HEK293T (cell line): ENCODE results near the gene TBCC.

ENCODE experiments used
- CTCF ChIA-PET: fragments of 350-600 bp; formaldehyde crosslinking; extraction: SDS; loops from one replicate; lab custom pipeline; 2021; ENCODE audit warnings: antibody characterized with exemption, inconsistent platforms; lab: Yijun Ruan, JAX
- POLR2A ChIA-PET: fragments of 350-600 bp; formaldehyde crosslinking; extraction: SDS; loops from one replicate; lab custom pipeline; 2020; ENCODE audit warnings: antibody characterized with exemption, inconsistent platforms; lab: Yijun Ruan, JAX
- DNase-seq: peaks from one replicate; pipeline ENCODE4 v3.0.0; 2012; ENCODE audit warnings: mixed read lengths; ENCODE audit errors: extremely low spot score
- ARNT ChIP-seq: fragments of 450-650 bp; IDR thresholded peaks from 2 replicates; pipeline ENCODE4 v1.6.1; 2017; ENCODE audit warnings: mild to moderate bottlenecking
- BHLHE40 ChIP-seq: fragments of 450-650 bp; IDR thresholded peaks from 2 replicates; pipeline ENCODE4 v1.6.1; 2016; ENCODE audit warnings: mild to moderate bottlenecking, moderate library complexity, borderline replicate concordance
- CTBP1 ChIP-seq: fragments of 450-650 bp; IDR thresholded peaks from 2 replicates; pipeline ENCODE4 v1.6.1; 2016; ENCODE audit warnings: borderline replicate concordance
- ELF4 ChIP-seq: fragments of 450-650 bp; IDR thresholded peaks from 2 replicates; pipeline ENCODE4 v1.6.1; 2017; ENCODE audit warnings: antibody characterized with exemption
- FOXA1 ChIP-seq: fragments of 450-650 bp; IDR thresholded peaks from 2 replicates; pipeline ENCODE4 v1.6.1; 2016; ENCODE audit warnings: mild to moderate bottlenecking
- FOXK2 ChIP-seq: fragments of 450-650 bp; IDR thresholded peaks from 2 replicates; pipeline ENCODE4 v1.6.1; 2016; ENCODE audit warnings: mild to moderate bottlenecking
- FOXM1 ChIP-seq: fragments of 450-650 bp; IDR thresholded peaks from 2 replicates; pipeline ENCODE4 v1.6.1; 2017; ENCODE audit warnings: mild to moderate bottlenecking, borderline replicate concordance
- HDGF ChIP-seq: fragments of 450-650 bp; IDR thresholded peaks from 2 replicates; pipeline ENCODE4 v1.6.1; 2017; ENCODE audit warnings: antibody characterized with exemption, borderline replicate concordance
- L3MBTL2 ChIP-seq: fragments of 450-650 bp; conservative IDR thresholded peaks from 2 replicates; pipeline ENCODE4 v1.6.1; 2016; ENCODE audit warnings: mild to moderate bottlenecking
- LEF1 ChIP-seq: fragments of 450-650 bp; IDR thresholded peaks from 2 replicates; pipeline ENCODE4 v1.6.1; 2017; ENCODE audit warnings: mild to moderate bottlenecking, borderline replicate concordance
- NFRKB ChIP-seq: fragments of 450-650 bp; IDR thresholded peaks from 2 replicates; pipeline ENCODE4 v1.6.1; 2016; ENCODE audit warnings: mild to moderate bottlenecking, moderate library complexity
- PKNOX1 ChIP-seq: fragments of 450-650 bp; IDR thresholded peaks from 2 replicates; pipeline ENCODE4 v1.6.1; 2016
- SP1 ChIP-seq: fragments of 450-650 bp; IDR thresholded peaks from 2 replicates; pipeline ENCODE4 v1.6.1; 2017
- SUZ12 ChIP-seq: fragments of 450-650 bp; IDR thresholded peaks from 2 replicates; pipeline ENCODE4 v1.6.1; 2016; ENCODE audit warnings: mild to moderate bottlenecking
- TARDBP ChIP-seq: fragments of 450-650 bp; IDR thresholded peaks from 2 replicates; pipeline ENCODE4 v1.6.1; 2016
- ZNF384 ChIP-seq: fragments of 450-650 bp; IDR thresholded peaks from 2 replicates; pipeline ENCODE4 v1.6.1; 2016

The TBCC gene

GRCh38 chr6:42774201-42774600, 28.3 kb upstream of the TBCC start:
- POLR2A ChIA-PET: interaction anchor here (1.5 kb wide), 1 partner anchor 7 kb away, joined by 7 read pairs; the partner anchor contains the start of gene BICRAL
- TF ChIP-seq FOXA1: no peak
- TF ChIP-seq PKNOX1: no peak
- no peak for TF ChIP-seq CTBP1
- no peak for TF ChIP-seq ELF4
- no peak for TF ChIP-seq ZNF384
- TF ChIP-seq NFRKB: no peak
- TF ChIP-seq TARDBP: no peak
- TF ChIP-seq LEF1: no peak
- no peak for TF ChIP-seq SUZ12
- TF ChIP-seq BHLHE40: no peak
- TF ChIP-seq HDGF: no peak
- TF ChIP-seq L3MBTL2: no peak
- no peak for TF ChIP-seq SP1
- no peak for TF ChIP-seq ARNT
- no peak for DNase-seq
- CTCF ChIA-PET: no interaction called here

GRCh38 chr6:42771741-42772100, 25.8 kb upstream of the TBCC start:
- ChIA-PET CTCF (interaction anchor here (0.6 kb wide), 1 partner anchor 1454 kb away, joined by 3 read pairs; no protein-coding TSS in a partner anchor), POLR2A (interaction anchor here (4.9 kb wide), 1 partner anchor 10 kb away, joined by 33 read pairs; the partner anchor contains the start of gene BICRAL)
- TF ChIP-seq ELF4 (no peak), HDGF (no peak), ARNT (no peak), CTBP1 (no peak), FOXA1 (no peak), FOXM1 (no peak), TARDBP (no peak), BHLHE40 (no peak), LEF1 (no peak), NFRKB (no peak), SUZ12 (no peak), L3MBTL2 (no peak), FOXK2 (no peak), ZNF384 (no peak), PKNOX1 (no peak), SP1 (no peak)
- no peak for DNase-seq

- CTCF ChIA-PET: interaction anchor here (1.0 to 1.3 kb wide), 2 partner anchors 13 to 24 kb away, joined by 3 to 9 read pairs; partner anchors contain the start of genes BICRAL and TBCC
- TF ChIP-seq BHLHE40 (no peak), ZNF384 (no peak), LEF1 (no peak), CTBP1 (no peak), FOXA1 (no peak), L3MBTL2 (no peak), ARNT (no peak), FOXM1 (no peak), ELF4 (no peak), NFRKB (no peak), SP1 (no peak), SUZ12 (no peak), FOXK2 (no peak), PKNOX1 (no peak), TARDBP (no peak), HDGF (no peak)
- POLR2A ChIA-PET: interaction anchor here (2.4 to 4.9 kb wide), 2 partner anchors 12 to 24 kb away, joined by 11 to 33 read pairs; partner anchors contain the start of genes BICRAL and TBCC
- DNase-seq: no peak
These were observed 23.9 kb upstream of the TBCC start for GRCh38 chr6:42769836-42770235.

- CTCF ChIA-PET: no interaction called here
- TF ChIP-seq SP1 (no peak), FOXK2 (no peak), NFRKB (no peak), ARNT (no peak), PKNOX1 (no peak), ZNF384 (no peak), SUZ12 (no peak), HDGF (no peak), FOXM1 (no peak)
- no peak for DNase-seq
- POLR2A ChIA-PET: interaction anchor here (2.4 to 4.9 kb wide), 2 partner anchors 13 to 23 kb away, joined by 11 to 33 read pairs; partner anchors contain the start of genes BICRAL and TBCC
These were observed 23.1 kb upstream of the TBCC start for GRCh38 chr6:42769051-42769450.

GRCh38 chr6:42766163-42766670, 20.3 kb upstream of the TBCC start:
- ChIA-PET POLR2A (interaction anchor here (1.4 to 2.1 kb wide), 2 partner anchors 13 to 16 kb away, joined by 3 to 7 read pairs; partner anchors contain the start of gene BICRAL), CTCF (no interaction called here)
- TF ChIP-seq LEF1 (no peak), ARNT (no peak)
- no peak for DNase-seq
